Midbrain (tissue), 1 donor: ENCODE data around the gene TCEA3.

Experiments
- DNase-seq: peaks from one replicate; lab custom pipeline; 2025; lab: John Stamatoyannopoulos, UW

Gene TCEA3

GRCh38 chr1:23446661-23447310 is 22.2 kb upstream of the TCEA3 start:
- DNase-seq = no peak

DNA sequence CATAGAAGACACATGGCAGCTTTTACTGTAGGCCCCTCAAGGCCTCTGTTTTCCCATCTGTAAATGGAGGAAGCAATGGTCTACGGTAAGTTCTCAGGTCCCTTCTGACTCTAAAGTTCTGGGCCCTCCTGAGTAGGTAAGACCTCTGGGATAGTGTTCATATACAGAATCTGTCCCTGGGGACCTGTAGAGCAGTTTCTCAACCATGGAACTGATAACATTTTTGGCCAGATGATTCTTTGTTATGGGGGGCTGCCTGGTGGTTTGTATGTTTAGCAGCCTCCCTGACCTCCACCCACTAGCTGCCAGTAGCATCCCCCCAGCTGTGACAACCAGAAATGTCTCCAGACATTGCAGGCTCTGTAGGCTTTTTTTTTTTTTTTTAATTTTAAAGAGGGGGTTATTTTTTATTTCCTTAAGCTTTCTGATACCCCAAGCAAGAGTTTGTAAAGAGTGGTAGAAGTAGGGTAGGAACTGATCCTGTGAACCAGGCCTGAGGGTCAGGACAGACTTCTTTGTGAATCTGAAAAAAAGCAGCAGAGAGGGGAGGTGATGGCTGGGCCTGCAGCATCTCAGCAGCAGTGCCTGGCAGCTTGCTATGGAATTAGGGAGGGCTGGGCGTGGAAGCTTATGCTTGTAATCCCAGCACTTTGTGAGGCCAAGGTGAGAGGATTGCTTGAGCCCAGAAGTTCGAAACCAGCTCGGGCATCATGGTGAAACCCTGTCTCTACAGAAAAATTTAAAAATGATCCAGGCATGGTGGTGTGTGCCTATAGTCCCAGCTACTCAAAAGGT is 20.2 kb upstream of the TCEA3 start:
- DNase-seq = no peak

DNA sequence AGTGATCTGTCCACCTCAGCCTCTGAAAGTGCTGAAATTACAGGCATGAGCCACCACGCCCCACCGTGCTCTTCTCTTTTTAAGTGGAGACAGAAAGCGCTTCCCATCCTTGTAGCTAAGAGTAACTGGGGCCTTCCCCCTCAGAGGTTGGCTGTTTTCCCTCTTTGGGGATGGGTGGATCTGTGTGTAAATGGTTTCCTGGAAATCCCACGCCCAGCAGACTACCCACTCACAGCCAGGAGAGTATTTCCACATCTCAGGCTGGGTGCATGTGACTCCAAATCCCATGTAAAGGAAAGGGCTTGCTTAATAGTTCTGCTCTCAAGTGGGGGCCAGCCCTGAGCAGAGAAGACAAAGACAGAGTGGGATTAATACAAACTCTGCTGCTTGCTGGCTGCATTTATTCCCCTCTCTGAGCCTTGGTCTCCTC is 19.6 kb upstream of the TCEA3 start:
- no peak for DNase-seq

- no peak for DNase-seq
Measured at GRCh38 chr1:23442751-23443150, 18.2 kb upstream of the TCEA3 start.

GRCh38 chr1:23441446-23442148 is 17.0 kb upstream of the TCEA3 start:
- DNase-seq = no peak

DNA sequence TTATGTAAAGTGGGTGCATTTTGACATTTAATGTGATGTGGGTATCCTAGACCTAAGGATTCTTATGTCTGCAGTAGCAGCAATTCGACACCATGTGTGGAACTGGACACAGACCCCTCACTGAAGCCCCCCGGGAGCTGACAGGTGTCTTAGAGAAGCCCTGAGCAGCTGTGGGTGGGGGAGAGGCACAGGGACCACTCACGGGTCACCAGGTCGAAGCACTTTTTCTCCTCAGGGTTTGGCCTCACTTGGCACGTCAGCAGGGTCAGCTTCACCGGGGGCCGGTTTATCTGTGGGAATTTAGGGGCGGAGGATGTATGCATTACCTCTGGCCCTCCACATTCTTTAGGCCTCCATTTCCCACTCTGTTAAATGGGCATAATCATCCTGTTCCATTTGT is 14.0 kb upstream of the TCEA3 start:
- no peak for DNase-seq

DNA sequence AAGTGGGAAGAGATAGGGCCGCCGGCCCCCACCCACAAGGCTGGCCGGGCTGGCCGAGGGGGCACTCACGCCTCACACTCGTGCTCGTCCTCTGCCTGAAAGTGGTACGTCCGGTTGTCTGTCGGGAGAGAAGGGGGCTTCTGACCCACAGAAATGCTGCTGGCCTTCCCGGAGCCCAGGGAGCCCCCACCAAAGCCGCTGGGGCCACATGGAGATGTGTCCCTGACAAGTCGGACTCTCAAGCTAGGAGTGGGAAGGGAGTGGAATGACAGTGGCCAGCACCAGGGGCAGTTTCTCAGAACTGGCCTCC is 12.8 kb upstream of the TCEA3 start:
- no peak for DNase-seq

GRCh38 chr1:23436520-23437354 is 12.2 kb upstream of the TCEA3 start:
- DNase-seq = no peak

DNA sequence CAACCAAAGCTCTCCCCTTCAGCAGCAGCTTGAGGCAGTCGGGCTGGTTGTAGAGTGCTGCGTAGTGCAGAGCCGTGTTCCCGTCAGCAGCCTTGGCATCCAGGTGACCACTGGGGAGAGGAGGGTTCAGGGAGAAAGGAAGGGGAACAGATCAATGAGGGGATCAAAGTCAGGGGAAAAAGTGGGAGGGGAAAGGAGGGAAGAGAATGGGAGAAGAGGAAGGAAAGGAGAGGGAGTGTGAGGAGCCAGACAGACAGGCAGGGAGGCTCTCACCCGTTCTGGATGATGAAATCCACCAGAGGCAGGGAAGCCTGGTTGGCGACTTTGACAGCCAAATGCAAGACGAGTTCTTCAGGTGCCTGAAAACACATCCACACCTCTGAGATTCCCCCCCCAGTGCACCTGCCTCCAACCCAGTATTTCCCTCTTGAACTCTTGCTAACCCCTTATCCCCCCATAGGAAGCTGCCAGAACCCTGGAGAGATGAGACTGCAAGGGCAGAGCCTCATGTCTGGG is 9.8 kb upstream of the TCEA3 start:
- no peak for DNase-seq

DNA sequence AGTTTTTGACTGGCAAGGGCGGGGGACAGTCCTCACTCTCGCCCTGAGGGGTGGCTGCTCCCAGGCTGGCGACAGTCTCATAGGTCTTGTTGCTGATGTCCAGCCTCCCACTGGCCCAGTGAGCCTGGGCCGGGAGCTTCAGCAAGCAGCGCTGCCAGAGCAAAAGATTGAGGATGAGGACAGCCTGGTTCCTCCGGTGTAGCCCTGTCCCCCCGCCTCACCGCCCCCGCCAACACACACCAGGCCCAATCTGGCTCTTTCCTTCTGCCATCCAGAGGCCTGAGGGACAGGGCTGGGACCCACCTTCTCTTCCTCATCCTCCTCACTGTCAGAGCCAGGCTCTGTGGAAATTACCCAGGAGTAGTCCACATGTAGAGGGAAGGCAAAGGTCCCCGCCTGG is 8.6 kb upstream of the TCEA3 start:
- DNase-seq = no peak

DNA sequence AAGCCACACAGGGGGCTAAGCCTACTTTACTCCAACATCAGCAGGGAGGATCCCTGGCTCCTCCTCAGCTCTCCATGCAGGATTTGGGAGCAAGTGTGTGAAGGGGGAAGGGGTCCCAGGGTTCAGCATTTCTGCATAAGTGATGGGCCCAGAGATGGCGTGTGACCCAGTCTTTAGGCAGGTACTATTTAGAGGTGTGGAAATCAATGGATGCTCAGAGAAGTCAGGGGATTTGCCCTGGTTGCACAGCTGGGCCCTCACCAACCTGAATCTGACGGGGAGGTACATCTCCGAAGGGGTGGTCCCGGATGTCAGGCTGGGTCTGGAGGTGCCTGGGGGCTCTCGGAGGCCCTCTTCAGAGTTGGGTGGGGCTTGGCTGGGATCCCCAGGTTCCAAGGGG is 6.9 kb upstream of the TCEA3 start:
- no peak for DNase-seq

DNA sequence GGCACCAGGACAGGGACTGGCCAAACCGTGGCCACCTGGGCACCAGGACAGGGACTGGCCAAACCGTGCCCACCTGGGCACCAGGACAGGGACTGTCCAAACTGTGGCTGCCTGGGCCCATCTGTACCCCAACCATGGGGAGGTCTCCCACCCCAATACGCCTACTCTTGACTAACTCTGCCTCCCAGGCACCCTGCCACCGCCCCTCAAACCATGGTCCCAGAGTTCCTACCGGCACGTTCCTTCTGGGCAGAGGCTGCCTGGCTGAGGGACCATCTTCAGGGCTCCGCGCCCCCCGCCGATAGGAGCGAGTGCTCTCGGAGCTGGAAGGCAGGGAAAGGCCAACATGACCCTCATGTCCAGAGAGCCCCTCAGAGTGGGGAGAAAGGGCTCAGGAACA is 6.3 kb upstream of the TCEA3 start:
- DNase-seq = no peak

DNA sequence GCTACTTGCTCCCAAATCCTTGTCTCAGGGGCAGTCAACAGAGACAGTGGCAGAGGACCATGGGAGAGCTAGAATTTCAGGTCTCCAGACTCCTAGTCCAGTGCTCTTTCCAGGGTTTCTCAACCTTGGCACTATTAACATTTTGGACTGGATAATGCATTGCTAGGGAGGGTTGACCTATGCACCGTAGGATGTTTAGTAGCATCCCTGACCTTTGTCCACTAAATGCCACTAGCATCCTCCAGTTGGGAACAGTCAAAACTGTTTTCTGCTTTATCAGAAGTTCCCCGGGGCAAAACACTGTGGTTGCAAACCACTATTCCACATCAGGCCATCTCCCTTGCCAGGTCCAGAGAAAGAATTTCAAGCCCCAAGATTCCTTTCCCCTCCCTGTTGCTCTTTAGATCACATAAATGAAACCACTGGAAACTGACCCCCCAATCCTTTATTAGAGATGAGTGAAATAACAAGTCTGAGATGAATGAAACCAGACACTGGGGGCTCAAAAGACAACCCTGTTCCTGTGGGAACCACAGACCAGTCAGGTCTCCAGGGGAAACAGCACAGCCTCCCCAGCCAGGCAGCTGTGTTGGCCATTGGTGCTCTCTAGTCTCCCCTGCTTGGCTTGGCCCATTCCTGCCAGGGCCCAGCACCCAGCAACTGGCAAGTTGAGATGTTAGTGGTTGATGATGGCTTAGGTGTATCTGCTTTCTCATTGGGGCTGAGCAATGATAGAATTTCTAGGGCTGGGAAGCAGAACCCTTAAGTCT is 3.8 kb upstream of the TCEA3 start:
- no peak for DNase-seq

GRCh38 chr1:23427550-23427949 is 3.0 kb upstream of the TCEA3 start:
- DNase-seq = no peak

DNA sequence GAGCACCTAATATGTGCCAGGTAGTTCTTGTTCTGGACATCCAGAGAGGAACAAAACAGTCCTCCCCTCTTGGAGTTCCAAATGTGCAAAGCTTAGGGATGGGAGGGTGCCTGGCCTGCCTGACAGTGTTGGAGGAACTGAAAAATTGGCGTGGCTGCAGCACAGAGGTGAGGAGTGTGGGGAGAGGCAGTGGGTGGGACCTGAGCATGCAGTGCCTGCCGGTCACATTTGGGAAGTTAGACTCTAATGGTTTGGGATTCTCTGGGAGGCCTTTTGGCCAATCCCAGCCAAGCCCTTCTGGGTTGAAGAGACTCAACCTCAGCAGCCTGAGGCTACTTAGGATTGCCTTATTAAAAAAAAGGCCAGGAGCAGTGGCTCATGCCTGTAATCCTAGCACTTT is 2.3 kb upstream of the TCEA3 start:
- DNase-seq = no peak

DNA sequence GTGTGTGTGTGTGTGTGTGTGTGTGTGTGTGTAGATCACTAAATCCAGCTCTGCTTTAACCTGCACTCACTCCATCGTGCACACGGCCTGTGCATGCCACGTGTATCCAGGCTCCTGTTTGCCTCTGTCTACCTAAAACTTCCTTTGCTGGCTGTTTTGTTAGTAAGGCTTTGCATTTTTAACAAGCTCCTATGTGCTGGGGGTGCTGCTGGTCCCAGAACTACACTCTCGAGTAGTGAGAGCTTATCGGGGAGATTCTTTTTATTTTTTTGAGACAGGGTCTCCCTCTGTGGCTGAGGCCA is 596 bp upstream of the TCEA3 start:
- no peak for DNase-seq

DNA sequence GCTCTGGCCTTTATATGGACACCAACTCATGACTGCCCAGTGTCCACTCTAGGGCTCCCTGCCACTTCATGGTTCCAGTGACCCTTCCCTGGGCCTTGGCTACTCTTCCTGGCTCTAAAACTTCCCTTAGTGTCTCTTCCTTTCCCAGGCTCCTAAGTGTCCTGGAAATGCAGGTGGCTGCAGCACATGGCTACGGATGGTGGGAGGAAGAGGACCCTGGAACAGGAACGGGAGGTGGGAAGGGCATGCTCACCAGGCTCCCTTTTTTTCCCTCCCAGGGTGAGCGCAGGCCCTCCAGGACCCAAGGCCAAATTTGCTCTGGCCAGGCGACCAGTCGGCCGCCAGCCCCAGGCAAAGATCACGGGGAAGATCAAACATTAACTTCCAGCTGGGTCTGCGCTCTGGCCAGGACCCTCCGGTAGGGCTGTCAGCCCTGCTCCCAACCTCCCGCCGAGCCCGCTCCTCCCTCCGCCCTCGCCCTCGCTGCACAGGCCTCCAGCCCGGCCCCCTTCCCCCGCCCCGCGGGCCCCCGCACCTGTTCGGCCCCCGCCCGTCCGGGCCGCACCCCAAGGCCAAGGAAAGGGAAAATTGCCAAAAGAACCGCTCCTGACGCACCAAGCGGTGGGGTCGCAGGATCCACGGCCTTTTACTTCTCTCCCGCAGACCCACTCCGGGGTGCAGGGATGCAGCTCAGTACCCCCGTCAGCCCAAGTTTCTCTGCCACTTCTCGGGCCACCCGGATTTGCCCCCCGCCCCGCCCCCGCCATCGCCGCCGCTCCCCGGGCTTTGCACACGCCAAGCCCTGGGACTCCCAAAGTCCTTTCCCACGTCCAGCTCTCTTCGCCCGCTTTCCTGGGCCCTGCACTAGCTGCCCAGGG is 894 bp downstream of the TCEA3 start:
- DNase-seq = no peak

DNA sequence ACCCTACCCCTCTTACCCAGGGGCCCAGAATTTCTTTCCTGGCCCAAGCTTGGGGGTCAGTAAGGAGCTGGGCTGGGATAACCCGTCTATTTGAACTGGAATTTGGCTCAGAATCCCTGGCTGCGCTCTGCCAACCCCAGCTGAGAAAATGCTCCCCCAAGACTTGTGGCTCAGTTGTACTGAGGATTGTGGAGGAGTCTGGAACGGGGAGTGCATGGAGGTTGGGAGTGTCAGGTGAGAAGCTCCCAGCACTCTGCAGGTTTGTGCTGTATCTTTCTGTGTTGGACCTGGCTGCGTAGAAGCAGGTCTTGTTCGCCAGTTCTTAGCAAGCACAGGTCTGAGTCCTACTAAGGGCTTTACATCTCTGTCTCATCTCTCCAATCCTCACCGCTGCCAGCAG is 1.6 kb downstream of the TCEA3 start:
- no peak for DNase-seq

GRCh38 chr1:23422241-23422877 is 2.2 kb downstream of the TCEA3 start:
- no peak for DNase-seq

- DNase-seq = no peak
Measured at GRCh38 chr1:23421753-23422240, 2.8 kb downstream of the TCEA3 start.
